Mesendoderm (in vitro differentiated cells): ENCODE measurements around the gene RFC5.

ENCODE experiments used
- DNase-seq: peaks from one replicate; pipeline ENCODE4 v3.0.0; 2013
- H2AK5ac ChIP-seq: 2 replicates; pipeline ENCODE4 v1.6.1; 2013; ENCODE audit warnings: low read length, inconsistent platforms
- H2BK120ac ChIP-seq: 2 replicates; pipeline ENCODE4 v1.6.1; 2013; ENCODE audit warnings: low read depth, mild to moderate bottlenecking, low read length, moderate library complexity, mixed read lengths
- H2BK15ac ChIP-seq: replicated peaks from 2 replicates; pipeline ENCODE4 v1.6.1; 2013; ENCODE audit warnings: low read depth, mild to moderate bottlenecking, moderate library complexity
- H2BK5ac ChIP-seq: 2 replicates; pipeline ENCODE4 v1.6.1; 2013; ENCODE audit warnings: low read length, inconsistent platforms
- H3K18ac ChIP-seq: 2 replicates; pipeline ENCODE4 v1.6.1; 2013; ENCODE audit warnings: mild to moderate bottlenecking, low read length, mixed read lengths
- H3K23ac ChIP-seq: one replicate; pipeline ENCODE4 v1.6.1; 2013; ENCODE audit warnings: low read length
- H3K27ac ChIP-seq: 2 replicates; pipeline ENCODE4 v1.5.1; 2013; ENCODE audit warnings: low read depth, mild to moderate bottlenecking, inconsistent platforms, low read length, moderate library complexity
- H3K27me3 ChIP-seq: 2 replicates; pipeline ENCODE4 v1.6.1; 2013; ENCODE audit warnings: low read length, control low read depth, mild to moderate bottlenecking, inconsistent platforms; ENCODE audit not compliant: insufficient read depth, poor library complexity
- H3K36me3 ChIP-seq: 2 replicates; pipeline ENCODE4 v1.6.1; 2013; ENCODE audit warnings: low read length, inconsistent platforms; ENCODE audit not compliant: control insufficient read depth, insufficient read depth
- H3K4ac ChIP-seq: one replicate; pipeline ENCODE4 v1.6.1; 2013; ENCODE audit warnings: low read depth, mild to moderate bottlenecking, low read length, moderate library complexity
- H3K4me1 ChIP-seq: 2 replicates; pipeline ENCODE4 v1.6.1; 2013; ENCODE audit warnings: low read depth, low read length, inconsistent platforms; ENCODE audit not compliant: control insufficient read depth
- H3K4me2 ChIP-seq: 2 replicates; pipeline ENCODE4 v1.6.1; 2013; ENCODE audit warnings: low read length
- H3K4me3 ChIP-seq: 2 replicates; pipeline ENCODE4 v1.5.1; 2013; ENCODE audit warnings: mild to moderate bottlenecking, low read length
- H3K56ac ChIP-seq: one replicate; pipeline ENCODE4 v1.6.1; 2013; ENCODE audit warnings: low read length
- H3K79me1 ChIP-seq: 2 replicates; pipeline ENCODE4 v1.6.1; 2013; ENCODE audit warnings: low read length, inconsistent platforms
- H3K79me2 ChIP-seq: 2 replicates; pipeline ENCODE4 v1.6.1; 2013; ENCODE audit warnings: mild to moderate bottlenecking, low read length; ENCODE audit not compliant: control insufficient read depth, insufficient read depth
- H3K9ac ChIP-seq: 2 replicates; pipeline ENCODE4 v1.6.1; 2013; ENCODE audit warnings: low read length, inconsistent platforms
- H4K5ac ChIP-seq: one replicate; pipeline ENCODE4 v1.6.1; 2013; ENCODE audit warnings: low read length
- H4K8ac ChIP-seq: one replicate; pipeline ENCODE4 v1.6.1; 2013; ENCODE audit warnings: low read depth, mild to moderate bottlenecking, control low read depth, low read length, moderate library complexity
- WGBS: extraction: QIAGEN DNeasy Blood & Tissue Kit; methylation state at CpG from one replicate; pipeline ENCODE4 v1.1.7; 2013; ENCODE audit warnings: low lambda C conversion rate, missing lambda C conversion rate; ENCODE audit not compliant: insufficient coverage; ENCODE audit errors: extremely low coverage; 5-methylcytosine and 5-hydroxymethylcytosine counted together

The RFC5 gene

GRCh38 chr12:117970334-117970733 is 46.2 kb upstream of the RFC5 start:
- no peak overlapping the region for H4K5ac ChIP-seq
- no peak overlapping the region for H3K27ac ChIP-seq
- H3K4me3 ChIP-seq: no peak overlapping the region
- WGBS: no CpG with 5 or more reads among the region's 4 CpGs
- no peak overlapping the region for H3K23ac ChIP-seq
- no peak overlapping the region for H3K9ac ChIP-seq
- no peak overlapping the region for H2BK15ac ChIP-seq
- H3K4me2 ChIP-seq: no peak overlapping the region
- H3K4me1 ChIP-seq: no peaks in the 10 kb centered on the region
- no peaks in the 10 kb centered on the region for H3K79me2 ChIP-seq
- no peak overlapping the region for H4K8ac ChIP-seq
- no peak overlapping the region for H3K4ac ChIP-seq
- peaks cover 8% of the 10 kb centered on the region for H3K27me3 ChIP-seq
- H3K79me1 ChIP-seq: no peaks in the 10 kb centered on the region
- H2BK5ac ChIP-seq: no peak overlapping the region
- no peak overlapping the region for H3K18ac ChIP-seq
- H2BK120ac ChIP-seq: no peak overlapping the region
- H2AK5ac ChIP-seq: no peak overlapping the region
- H3K56ac ChIP-seq: no peak overlapping the region
- H3K36me3 ChIP-seq: no peaks in the 10 kb centered on the region
- DNase-seq: no peak

DNA sequence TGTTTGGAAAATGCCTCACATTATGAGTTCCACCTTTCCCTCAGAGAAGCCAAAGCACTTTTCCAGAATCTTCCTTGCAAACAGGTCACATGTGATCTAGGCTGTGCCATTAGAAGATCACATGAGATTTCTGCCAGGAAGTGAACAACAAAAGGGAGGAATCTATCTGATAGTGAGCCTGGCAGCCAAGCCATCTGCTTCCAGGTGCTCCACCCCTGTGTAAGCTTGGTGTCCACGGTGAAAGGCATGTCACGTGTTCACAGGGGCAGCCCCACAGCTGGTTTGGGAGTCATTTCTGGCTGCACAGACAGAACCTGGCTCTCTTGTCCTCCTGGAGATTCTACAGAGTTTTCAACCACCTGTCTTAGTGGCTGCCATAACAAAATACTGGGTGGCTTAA is 44.2 kb upstream of the RFC5 start:
- H3K79me1 ChIP-seq: no peaks in the 10 kb centered on the region
- no peak overlapping the region for H2AK5ac ChIP-seq
- H3K9ac ChIP-seq: no peak overlapping the region
- H3K4ac ChIP-seq: no peak overlapping the region
- no peak for DNase-seq
- H4K5ac ChIP-seq: no peak overlapping the region
- H3K4me3 ChIP-seq: no peak overlapping the region
- no peak overlapping the region for H3K56ac ChIP-seq
- H3K79me2 ChIP-seq: no peaks in the 10 kb centered on the region
- H2BK5ac ChIP-seq: no peak overlapping the region
- H3K4me1 ChIP-seq: no peaks in the 10 kb centered on the region
- H2BK15ac ChIP-seq: no peak overlapping the region
- H3K18ac ChIP-seq: no peak overlapping the region
- no peak overlapping the region for H4K8ac ChIP-seq
- no CpG with 5 or more reads among the region's 2 CpGs for WGBS
- H3K4me2 ChIP-seq: no peak overlapping the region
- no peak overlapping the region for H2BK120ac ChIP-seq
- H3K27ac ChIP-seq: no peak overlapping the region
- peaks cover 5% of the 10 kb centered on the region for H3K27me3 ChIP-seq
- H3K36me3 ChIP-seq: no peaks in the 10 kb centered on the region
- no peak overlapping the region for H3K23ac ChIP-seq

DNA sequence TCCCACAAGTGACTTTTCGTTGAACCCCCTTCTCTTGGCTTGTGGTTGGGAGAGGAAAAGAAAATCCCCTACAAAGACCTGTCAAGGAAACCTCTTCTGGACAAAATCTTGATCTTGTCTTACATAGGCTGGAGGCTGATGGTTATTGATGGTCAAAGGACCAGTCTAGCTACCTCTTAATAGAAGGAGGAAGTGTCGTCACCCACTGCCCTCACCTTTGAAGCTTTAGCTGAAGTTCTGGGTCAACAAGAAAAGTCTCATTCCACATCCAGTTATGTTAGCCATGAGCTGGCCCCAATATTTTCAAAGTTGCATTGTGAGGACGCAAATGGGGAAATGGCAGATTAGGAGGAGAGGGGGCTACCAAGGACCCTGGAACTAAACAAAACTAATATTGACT is 41.5 kb upstream of the RFC5 start:
- Histone ChIP-seq H3K23ac (no peak overlapping the region), H3K36me3 (no peaks in the 10 kb centered on the region), H3K18ac (no peak overlapping the region), H3K27ac (no peak overlapping the region), H3K79me2 (no peaks in the 10 kb centered on the region), H2BK15ac (no peak overlapping the region), H2BK120ac (no peak overlapping the region), H3K4me2 (no peak overlapping the region), H3K9ac (no peak overlapping the region), H3K27me3 (no peaks in the 10 kb centered on the region), H4K8ac (no peak overlapping the region), H3K4me1 (no peaks in the 10 kb centered on the region), H4K5ac (no peak overlapping the region), H2BK5ac (no peak overlapping the region), H3K79me1 (no peaks in the 10 kb centered on the region), H3K56ac (no peak overlapping the region), H3K4me3 (no peak overlapping the region), H2AK5ac (no peak overlapping the region), H3K4ac (no peak overlapping the region)
- WGBS: no CpG with 5 or more reads among the region's 3 CpGs
- no peak for DNase-seq

GRCh38 chr12:117977373-117977772 is 39.1 kb upstream of the RFC5 start:
- Histone ChIP-seq H3K27me3 (no peaks in the 10 kb centered on the region), H3K79me2 (no peaks in the 10 kb centered on the region), H3K27ac (no peak overlapping the region), H3K9ac (no peak overlapping the region), H3K23ac (no peak overlapping the region), H2AK5ac (no peak overlapping the region), H3K4me1 (no peaks in the 10 kb centered on the region), H3K36me3 (no peaks in the 10 kb centered on the region), H2BK120ac (no peak overlapping the region), H3K79me1 (no peaks in the 10 kb centered on the region), H3K56ac (no peak overlapping the region), H2BK5ac (no peak overlapping the region), H4K8ac (no peak overlapping the region), H3K4ac (no peak overlapping the region), H3K18ac (no peak overlapping the region), H4K5ac (no peak overlapping the region), H3K4me3 (no peak overlapping the region), H3K4me2 (no peak overlapping the region), H2BK15ac (no peak overlapping the region)
- WGBS: no CpG with 5 or more reads among the region's 1 CpG
- DNase-seq: no peak

- Histone ChIP-seq H4K5ac (no peak overlapping the region), H3K27me3 (no peaks in the 10 kb centered on the region), H3K23ac (no peak overlapping the region), H3K4me1 (no peaks in the 10 kb centered on the region), H3K9ac (no peak overlapping the region), H3K79me1 (no peaks in the 10 kb centered on the region), H2BK5ac (no peak overlapping the region), H2BK15ac (no peak overlapping the region), H3K4me2 (no peak overlapping the region), H3K4ac (no peak overlapping the region), H3K79me2 (no peaks in the 10 kb centered on the region), H3K4me3 (no peak overlapping the region), H2AK5ac (no peak overlapping the region), H3K18ac (no peak overlapping the region), H3K56ac (no peak overlapping the region), H3K36me3 (no peaks in the 10 kb centered on the region), H3K27ac (no peak overlapping the region), H2BK120ac (no peak overlapping the region), H4K8ac (no peak overlapping the region)
- no CpG with 5 or more reads among the region's 4 CpGs for WGBS
- no peak for DNase-seq
Measured at GRCh38 chr12:117980616-117981015, 35.9 kb upstream of the RFC5 start.

DNA sequence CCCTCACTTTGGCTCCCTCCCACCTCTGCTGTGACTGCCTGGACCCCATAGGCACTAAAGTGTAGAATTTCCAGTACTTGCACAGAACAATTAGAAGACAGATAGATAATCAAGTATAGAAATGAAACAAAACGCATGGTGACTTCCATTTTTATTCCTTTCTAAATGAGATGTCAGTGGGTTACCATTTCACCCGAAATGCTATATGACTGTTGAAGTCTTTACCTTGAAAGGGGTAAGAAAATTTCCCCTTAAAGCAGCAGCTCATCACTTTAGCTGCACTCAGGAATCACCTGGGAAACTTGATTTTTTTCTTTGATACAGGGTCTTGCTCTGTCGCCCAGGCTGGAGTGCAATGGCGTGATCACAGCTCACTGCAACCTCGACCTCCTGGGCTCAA is 35.2 kb upstream of the RFC5 start:
- Histone ChIP-seq H2BK15ac (no peak overlapping the region), H4K5ac (no peak overlapping the region), H3K4ac (no peak overlapping the region), H2AK5ac (no peak overlapping the region), H3K79me2 (no peaks in the 10 kb centered on the region), H3K27me3 (no peaks in the 10 kb centered on the region), H3K79me1 (no peaks in the 10 kb centered on the region), H3K18ac (no peak overlapping the region), H3K9ac (no peak overlapping the region), H3K23ac (no peak overlapping the region), H2BK5ac (no peak overlapping the region), H3K36me3 (no peaks in the 10 kb centered on the region), H2BK120ac (no peak overlapping the region), H3K4me3 (no peak overlapping the region), H3K4me1 (no peaks in the 10 kb centered on the region), H3K56ac (no peak overlapping the region), H3K27ac (no peak overlapping the region), H3K4me2 (no peak overlapping the region), H4K8ac (no peak overlapping the region)
- WGBS: no CpG with 5 or more reads among the region's 5 CpGs
- DNase-seq: no peak
